ENCODE measurements around the gene PHKG1.

GRCh38 chr7:56063500-56063881 lies 29.3 kb downstream of the PHKG1 start:
- TF ChIP-seq CTCF (IDR thresholded peaks at IDR 0.05 in 4 of 5, conservative IDR thresholded peaks at IDR 0.05 in 1 of 5) (no peak), POLR2A (IDR thresholded peaks at IDR 0.05) (no peak)

Measured in gastrocnemius medialis (tissue), 4 donors.